Spinal cord (tissue), 10 donors: ENCODE data around the gene SLC29A2. TPM values are rescaled to one million over a fixed set of nuclear protein-coding genes. Genes with fewer than 3 reads are reported as not detected.
A peak's percentile ranks its signal among the peaks of the same experiment; 100 is the strongest.

Experiments used
- DNase-seq, 6 donors: peaks; one replicate each; pipeline versions ENCODE4 v3.0.0 to v3.0.0-alpha.2; 2013 to 2015; ENCODE audit warnings: low spot score in 6 of 6, low read depth in 4 of 6
- H3K27ac ChIP-seq: one replicate; pipeline ENCODE4 v1.5.1; 2013; ENCODE audit warnings: low read depth, low read length, control low read depth
- H3K27me3 ChIP-seq: one replicate; pipeline ENCODE4 v1.6.1; 2013; ENCODE audit warnings: low read length; ENCODE audit not compliant: control insufficient read depth, insufficient read depth
- H3K36me3 ChIP-seq: one replicate; pipeline ENCODE4 v1.6.1; 2013; ENCODE audit warnings: low read length; ENCODE audit not compliant: control insufficient read depth, insufficient read depth
- H3K4me1 ChIP-seq: one replicate; pipeline ENCODE4 v1.6.1; 2013; ENCODE audit warnings: low read length; ENCODE audit not compliant: control insufficient read depth, insufficient read depth
- H3K4me3 ChIP-seq: one replicate; pipeline ENCODE4 v1.5.1; 2013; ENCODE audit warnings: low read depth, low read length, control low read depth
- H3K9me3 ChIP-seq: one replicate; pipeline ENCODE4 v1.6.1; 2013; ENCODE audit warnings: low read length; ENCODE audit not compliant: control insufficient read depth, insufficient read depth
- WGBS: methylation state at CpG from one replicate; pipeline ENCODE4 v1.1.5; 2013; ENCODE audit warnings: missing lambda C conversion rate; ENCODE audit not compliant: insufficient coverage; 5-methylcytosine and 5-hydroxymethylcytosine counted together
- polyA plus RNA-seq, 2 donors: library from polyadenylated mRNA; unstranded; fragments of 120-200 nt; gene quantifications; one replicate each; pipeline ENCODE4 v1.2.1, GENCODE V29; 2013; ENCODE audit not compliant: insufficient read length in 2 of 2
- total RNA-seq, 2 donors: library from RNA; depleted of rRNA in 1 of 2; stranded (reverse); fragments of 120-200 nt in 1 of 2; fragments of >200 nt in 1 of 2; gene quantifications; one replicate each; pipeline versions ENCODE4 v1.2.3 to v1.2.4, GENCODE V29; 2013 to 2014
- donor health status: healthy.

The SLC29A2 gene
- total and polyA plus RNA-seq, 4 donors = 1.5 to 11.0 (median 5.3) TPM

DNA sequence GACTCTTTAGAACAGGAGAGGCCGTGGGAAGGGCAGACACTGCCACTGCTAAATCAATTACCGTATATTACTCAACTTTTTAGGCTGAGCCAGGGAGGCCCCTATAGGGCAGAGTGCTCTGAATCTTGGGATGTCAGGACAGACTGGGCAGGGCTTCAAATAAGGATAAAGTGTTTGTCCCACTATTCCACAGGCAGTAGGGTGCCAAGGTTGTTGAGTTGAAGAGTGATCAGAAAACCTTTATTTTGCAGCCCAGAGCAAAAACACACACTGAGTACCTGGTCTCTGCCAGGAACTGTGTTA lies 22.5 kb downstream of the SLC29A2 start:
- no CpG with 5 or more reads among the region's 2 CpGs for WGBS
- Histone ChIP-seq H3K27ac (no peak overlapping the region), H3K36me3 (peaks cover 12% of the 10 kb centered on the region), H3K27me3 (no peaks in the 10 kb centered on the region), H3K4me1 (peaks cover 29% of the 10 kb centered on the region), H3K9me3 (no peaks in the 10 kb centered on the region), H3K4me3 (no peak overlapping the region)
- DNase-seq = no peak

- peaks cover 9% of the 10 kb centered on the region for H3K36me3 ChIP-seq
- peak within 1 kb of the TSS; percentile 97 for H3K27ac ChIP-seq
- H3K4me1 ChIP-seq = peaks cover 29% of the 10 kb centered on the region
- no peaks in the 10 kb centered on the region for H3K27me3 ChIP-seq
- 0% methylated on average over 85 of the region's 101 CpGs for WGBS
- peak; percentile 82 to 98 (median 85) for DNase-seq
- peak within 1 kb of the TSS; percentile 94 for H3K4me3 ChIP-seq
- no peaks in the 10 kb centered on the region for H3K9me3 ChIP-seq
Observed at GRCh38 chr11:66347425-66348276, 23.9 kb downstream of the SLC29A2 start, which contains the start of gene B4GAT1. TSS of gene B4GAT1 (minus strand) at chr11:66347629. CDS start at chr11:66347545, 84 bp downstream.

DNA sequence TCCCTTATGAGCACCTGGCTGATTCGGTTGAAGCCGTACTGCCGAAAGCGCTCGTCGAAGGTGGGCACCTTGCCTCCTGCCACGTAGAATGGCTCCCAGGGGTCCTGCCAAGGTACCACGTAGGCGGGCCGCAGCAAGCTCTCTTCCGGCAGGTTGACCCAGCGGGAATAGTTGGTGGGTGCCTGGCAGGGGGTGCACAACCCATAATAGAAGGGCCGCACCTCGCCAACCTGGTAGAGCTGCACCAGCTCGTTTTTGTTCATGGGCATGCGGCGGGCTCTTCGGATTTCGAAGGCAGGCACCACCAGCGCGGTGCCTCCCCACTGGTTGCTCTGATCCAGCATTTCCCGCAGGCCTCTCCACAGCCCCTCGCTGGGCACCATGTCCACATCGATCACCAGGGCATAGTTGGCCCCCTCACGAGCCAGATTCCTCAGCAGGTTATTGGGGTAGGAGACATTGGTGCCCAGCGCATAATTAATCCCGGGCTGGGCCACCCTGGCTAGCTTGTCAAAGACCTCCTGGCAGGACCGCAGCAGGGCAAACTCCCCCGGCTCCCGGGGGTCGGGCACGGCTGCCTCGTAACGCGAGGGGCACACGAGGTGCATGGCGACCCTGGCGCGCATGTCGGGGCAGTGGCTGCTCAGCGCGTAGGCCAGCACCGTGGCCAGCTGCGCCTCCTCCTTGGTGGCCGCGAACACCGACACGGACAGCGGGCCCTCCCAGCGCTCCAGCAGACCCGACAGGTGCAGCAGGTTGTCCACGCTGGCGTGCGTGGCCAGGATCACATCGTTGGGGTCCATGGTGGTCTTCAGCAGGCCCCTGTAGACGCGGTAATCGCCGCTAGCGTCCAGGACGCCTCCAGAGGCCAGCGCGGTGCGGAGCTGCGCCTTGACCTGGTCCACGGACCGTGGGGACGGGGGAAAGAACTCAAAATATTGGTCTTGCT lies 24.8 kb downstream of the SLC29A2 start:
- Histone ChIP-seq H3K36me3 (peaks cover 17% of the 10 kb centered on the region), H3K4me3 (peak overlapping the region; percentile 94), H3K9me3 (no peaks in the 10 kb centered on the region), H3K4me1 (peaks cover 29% of the 10 kb centered on the region), H3K27ac (peak overlapping the region; percentile 97), H3K27me3 (no peaks in the 10 kb centered on the region)
- DNase-seq = no peak
- 23% methylated on average over 65 of the region's 68 CpGs for WGBS

DNA sequence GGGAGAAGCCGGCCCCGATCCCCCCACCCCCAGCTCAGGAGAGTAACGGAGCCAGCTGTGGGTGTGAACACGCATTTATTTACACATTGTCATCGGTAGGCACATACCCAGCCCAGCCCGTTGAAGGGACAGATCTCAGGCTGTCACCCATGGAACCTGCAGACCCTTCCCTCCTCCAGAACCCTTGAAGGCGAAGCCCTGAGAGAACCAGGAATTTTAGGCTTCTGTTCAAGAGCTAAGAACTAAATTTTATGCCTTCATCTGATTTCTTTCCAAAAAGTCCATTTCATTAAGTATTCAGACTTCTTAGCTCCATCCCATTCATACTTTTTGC lies 26.3 kb downstream of the SLC29A2 start:
- peaks cover 31% of the 10 kb centered on the region for H3K36me3 ChIP-seq
- peaks cover 29% of the 10 kb centered on the region for H3K4me1 ChIP-seq
- H3K27me3 ChIP-seq = no peaks in the 10 kb centered on the region
- 3% methylated on average over 7 of the region's 7 CpGs for WGBS
- DNase-seq = no peak
- peak overlapping the region; percentile 84 for H3K27ac ChIP-seq
- H3K4me3 ChIP-seq = peak overlapping the region; percentile 94
- H3K9me3 ChIP-seq = no peaks in the 10 kb centered on the region

- Histone ChIP-seq H3K27ac (peak within 1 kb of the TSS; percentile 84), H3K4me3 (peak within 1 kb of the TSS; percentile 94), H3K27me3 (no peaks in the 10 kb centered on the region), H3K36me3 (peaks cover 37% of the 10 kb centered on the region), H3K9me3 (no peaks in the 10 kb centered on the region), H3K4me1 (peaks cover 29% of the 10 kb centered on the region)
- peak; percentile 92 to 99 (median 94) for DNase-seq
- WGBS = under 1% methylated on average over 57 of the region's 59 CpGs
Observed at GRCh38 chr11:66344550-66345315, 26.8 kb downstream of the SLC29A2 start, which contains the start of gene BRMS1. TSS of gene BRMS1 (minus strand) at chr11:66345104. CDS start at chr11:66342234, 2,870 bp downstream.

GRCh38 chr11:66343176-66343575 lies 28.4 kb downstream of the SLC29A2 start:
- 97% methylated on average over 8 of the region's 8 CpGs for WGBS
- Histone ChIP-seq H3K4me3 (no peak overlapping the region), H3K27me3 (no peaks in the 10 kb centered on the region), H3K36me3 (peaks cover 52% of the 10 kb centered on the region), H3K4me1 (peaks cover 21% of the 10 kb centered on the region), H3K9me3 (no peaks in the 10 kb centered on the region), H3K27ac (no peak overlapping the region)
- DNase-seq = no peak

DNA sequence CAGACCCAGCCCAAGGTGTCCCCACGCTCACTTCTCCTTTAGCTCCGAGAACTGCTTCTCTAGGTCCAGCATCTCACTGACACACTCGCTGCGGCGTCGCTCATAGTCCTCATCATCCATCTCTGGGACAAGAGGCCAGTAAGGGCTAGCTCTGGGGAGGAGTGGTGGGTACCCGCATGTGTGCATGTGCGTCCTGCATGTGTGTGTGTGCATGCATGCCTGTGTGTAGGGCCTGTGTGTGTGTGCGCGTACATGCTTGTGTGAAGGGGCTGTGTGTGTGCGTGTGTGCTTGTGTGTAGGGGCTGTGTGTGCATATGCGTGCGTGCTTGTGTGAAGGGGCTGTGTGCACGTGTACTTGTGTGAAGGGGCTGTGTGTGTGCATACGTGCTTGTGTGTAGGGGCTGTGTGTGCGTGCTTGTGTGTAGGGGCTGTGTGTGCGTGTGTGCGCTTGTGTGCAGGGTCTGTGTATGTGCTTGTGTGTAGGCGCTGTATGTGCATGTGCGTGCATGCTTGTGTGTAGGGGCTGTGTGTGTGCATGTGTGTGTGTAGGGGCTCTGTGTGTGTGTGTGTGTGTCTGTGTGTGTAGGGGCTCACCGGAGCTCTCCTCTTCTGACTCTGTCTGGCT lies 29.9 kb downstream of the SLC29A2 start:
- Histone ChIP-seq H3K27me3 (no peaks in the 10 kb centered on the region), H3K27ac (no peak overlapping the region), H3K36me3 (peaks cover 68% of the 10 kb centered on the region), H3K4me3 (no peak overlapping the region), H3K9me3 (no peaks in the 10 kb centered on the region), H3K4me1 (peaks cover 27% of the 10 kb centered on the region)
- no peak for DNase-seq
- 99% methylated on average over 14 of the region's 21 CpGs for WGBS

- no peak overlapping the region for H3K4me3 ChIP-seq
- H3K27me3 ChIP-seq = no peaks in the 10 kb centered on the region
- no peak overlapping the region for H3K27ac ChIP-seq
- no peak for DNase-seq
- 96% methylated on average over 25 of the region's 28 CpGs for WGBS
- no peaks in the 10 kb centered on the region for H3K9me3 ChIP-seq
- H3K36me3 ChIP-seq = peaks cover 68% of the 10 kb centered on the region
- H3K4me1 ChIP-seq = peaks cover 27% of the 10 kb centered on the region
Observed at GRCh38 chr11:66340596-66341501, 30.7 kb downstream of the SLC29A2 start.
